Gastroesophageal sphincter (tissue), 3 donors: ENCODE data around the gene HOXD8.

Experiments used
- EP300 ChIP-seq: sonication (generic); formaldehyde crosslinking; IDR thresholded peaks from one replicate; pipeline ENCODE4 v1.6.1; 2017; ENCODE audit warnings: antibody characterized with exemption, mild to moderate bottlenecking
- POLR2A ChIP-seq, 2 donors: fragments of 450-650 bp; IDR thresholded peaks; one replicate each; pipeline ENCODE4 v1.6.1; 2017; ENCODE audit warnings: antibody characterized with exemption in 2 of 2, mild to moderate bottlenecking in 2 of 2, moderate library complexity in 1 of 2
- TF ChIP-seq, protein P1 (sequence below), 4 experiments: fragments of 200-600 bp in 2 of 4; fragments of 450-650 bp in 2 of 4; sonication (generic) in 1 of 4; IDR thresholded peaks; one replicate each; pipeline ENCODE4 v1.5.1; 2017 to 2019; ENCODE audit warnings: antibody characterized with exemption in 4 of 4, mild to moderate bottlenecking in 2 of 4, moderate library complexity in 2 of 4

DNA sequence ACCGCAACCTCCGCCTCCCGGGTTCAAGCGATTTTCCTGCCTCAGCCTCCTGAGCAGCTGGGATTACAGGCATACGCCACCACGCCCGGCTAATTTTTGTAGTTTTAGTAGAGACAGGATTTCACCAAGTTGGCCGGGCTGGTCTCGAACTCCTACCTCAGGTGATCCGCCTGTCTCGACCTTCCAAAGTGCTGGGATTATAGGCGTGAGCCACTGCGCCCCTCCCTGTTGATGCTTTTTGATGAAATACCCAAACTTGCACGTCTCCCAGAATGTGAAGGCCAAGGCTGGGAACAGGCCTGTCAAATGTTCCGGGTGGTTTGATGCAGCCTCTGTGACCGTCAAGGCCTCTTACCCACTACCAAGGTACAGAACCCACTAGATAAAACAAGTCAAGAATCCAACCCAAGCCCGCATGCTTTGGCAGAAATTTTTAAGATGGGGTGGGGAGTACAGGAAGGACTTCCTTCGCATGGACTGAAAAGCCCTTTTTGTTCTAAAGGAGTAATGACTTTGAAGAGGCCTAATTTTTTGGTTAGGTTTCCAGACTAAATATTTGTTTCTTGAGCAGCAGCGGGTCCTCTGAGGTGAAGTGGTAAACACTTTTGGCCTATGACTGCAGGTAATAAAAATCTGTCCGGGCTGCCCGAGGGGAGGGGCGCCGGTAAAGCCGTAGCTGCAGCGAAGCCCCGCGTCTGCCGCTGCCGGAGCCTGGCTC, 42.0 kb upstream of the HOXD8 start:
- TF ChIP-seq POLR2A (IDR thresholded peaks at IDR 0.05) (no peak), EP300 (no peak)
- TF ChIP-seq, protein P1, sequence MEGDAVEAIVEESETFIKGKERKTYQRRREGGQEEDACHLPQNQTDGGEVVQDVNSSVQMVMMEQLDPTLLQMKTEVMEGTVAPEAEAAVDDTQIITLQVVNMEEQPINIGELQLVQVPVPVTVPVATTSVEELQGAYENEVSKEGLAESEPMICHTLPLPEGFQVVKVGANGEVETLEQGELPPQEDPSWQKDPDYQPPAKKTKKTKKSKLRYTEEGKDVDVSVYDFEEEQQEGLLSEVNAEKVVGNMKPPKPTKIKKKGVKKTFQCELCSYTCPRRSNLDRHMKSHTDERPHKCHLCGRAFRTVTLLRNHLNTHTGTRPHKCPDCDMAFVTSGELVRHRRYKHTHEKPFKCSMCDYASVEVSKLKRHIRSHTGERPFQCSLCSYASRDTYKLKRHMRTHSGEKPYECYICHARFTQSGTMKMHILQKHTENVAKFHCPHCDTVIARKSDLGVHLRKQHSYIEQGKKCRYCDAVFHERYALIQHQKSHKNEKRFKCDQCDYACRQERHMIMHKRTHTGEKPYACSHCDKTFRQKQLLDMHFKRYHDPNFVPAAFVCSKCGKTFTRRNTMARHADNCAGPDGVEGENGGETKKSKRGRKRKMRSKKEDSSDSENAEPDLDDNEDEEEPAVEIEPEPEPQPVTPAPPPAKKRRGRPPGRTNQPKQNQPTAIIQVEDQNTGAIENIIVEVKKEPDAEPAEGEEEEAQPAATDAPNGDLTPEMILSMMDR (IDR thresholded peaks at IDR 0.05): no peak
